Activated T-cell treated with anti-CD3 and anti-CD28 coated beads for 1 hour (primary cell): ENCODE measurements around the gene KRR1.
"Not testable (repeated sequence)": the region's sequence is repeated elsewhere in the genome, so short reads cannot be mapped to it uniquely, and the experiment has no call there.

Source experiments
- DNase-seq: peaks from one replicate; pipeline ENCODE4 v3.0.0-alpha.2; 2020; ENCODE audit warnings: low read depth

KRR1 gene

GRCh38 chr12:75525263-75525662 lies 13.9 kb upstream of the KRR1 start:
- no peak for DNase-seq

- DNase-seq = not testable (repeated sequence)
Measured at GRCh38 chr12:75522124-75522523, 10.7 kb upstream of the KRR1 start.

- DNase-seq = not testable (repeated sequence)
Measured at GRCh38 chr12:75521224-75521623, 9.8 kb upstream of the KRR1 start.

- DNase-seq = no peak
Measured at GRCh38 chr12:75509621-75510020, 1.8 kb downstream of the KRR1 start.

- no peak for DNase-seq
Measured at GRCh38 chr12:75508159-75508558, 3.2 kb downstream of the KRR1 start.

- DNase-seq = no peak
Measured at GRCh38 chr12:75507086-75507485, 4.3 kb downstream of the KRR1 start.

- no peak for DNase-seq
Measured at GRCh38 chr12:75505706-75506312, 5.6 kb downstream of the KRR1 start.

- no peak for DNase-seq
Measured at GRCh38 chr12:75503866-75504265, 7.5 kb downstream of the KRR1 start.

- no peak for DNase-seq
Measured at GRCh38 chr12:75503459-75503858, 8.0 kb downstream of the KRR1 start.

- no peak for DNase-seq
Measured at GRCh38 chr12:75491169-75491568, 20.2 kb downstream of the KRR1 start.

GRCh38 chr12:75489613-75490210 lies 21.7 kb downstream of the KRR1 start:
- DNase-seq = no peak

GRCh38 chr12:75489187-75489586 lies 22.2 kb downstream of the KRR1 start:
- DNase-seq = no peak

GRCh38 chr12:75488553-75488952 lies 22.9 kb downstream of the KRR1 start:
- no peak for DNase-seq

- DNase-seq = no peak
Measured at GRCh38 chr12:75487308-75487707, 24.1 kb downstream of the KRR1 start.

- DNase-seq = not testable (repeated sequence)
Measured at GRCh38 chr12:75484450-75484849, 27.0 kb downstream of the KRR1 start.

GRCh38 chr12:75483431-75483830 lies 28.0 kb downstream of the KRR1 start:
- DNase-seq = no peak

GRCh38 chr12:75482646-75483045 lies 28.8 kb downstream of the KRR1 start:
- DNase-seq = no peak

- DNase-seq = no peak
Measured at GRCh38 chr12:75481774-75482173, 29.6 kb downstream of the KRR1 start.

- DNase-seq = no peak
Measured at GRCh38 chr12:75481013-75481705, 30.2 kb downstream of the KRR1 start.

GRCh38 chr12:75480469-75480949 lies 30.9 kb downstream of the KRR1 start, which contains the start of gene GLIPR1:
TSS of gene GLIPR1 (plus strand) at chr12:75480755. CDS start at chr12:75480881, 126 bp downstream.
- DNase-seq = peak; percentile 51

- DNase-seq = no peak
Measured at GRCh38 chr12:75479963-75480461, 31.4 kb downstream of the KRR1 start.

- DNase-seq = no peak
Measured at GRCh38 chr12:75478116-75478794, 33.2 kb downstream of the KRR1 start.
